Measurements from ENCODE around the gene P2RY8. TPM values are rescaled to one million over a fixed set of nuclear protein-coding genes. Genes with fewer than 3 reads are reported as not detected.

Gene P2RY8
- polyA plus RNA-seq, 3 donors: 1.1 to 1.5 (median 1.2) TPM

GRCh38 chrX:1419545-1420355, 117.2 kb downstream of the P2RY8 start:
- DNase-seq: no peak

GRCh38 chrX:1418901-1419544, 118.0 kb downstream of the P2RY8 start:
- DNase-seq: no peak

GRCh38 chrX:1417921-1418771, 118.8 kb downstream of the P2RY8 start:
- no peak for DNase-seq

DNA sequence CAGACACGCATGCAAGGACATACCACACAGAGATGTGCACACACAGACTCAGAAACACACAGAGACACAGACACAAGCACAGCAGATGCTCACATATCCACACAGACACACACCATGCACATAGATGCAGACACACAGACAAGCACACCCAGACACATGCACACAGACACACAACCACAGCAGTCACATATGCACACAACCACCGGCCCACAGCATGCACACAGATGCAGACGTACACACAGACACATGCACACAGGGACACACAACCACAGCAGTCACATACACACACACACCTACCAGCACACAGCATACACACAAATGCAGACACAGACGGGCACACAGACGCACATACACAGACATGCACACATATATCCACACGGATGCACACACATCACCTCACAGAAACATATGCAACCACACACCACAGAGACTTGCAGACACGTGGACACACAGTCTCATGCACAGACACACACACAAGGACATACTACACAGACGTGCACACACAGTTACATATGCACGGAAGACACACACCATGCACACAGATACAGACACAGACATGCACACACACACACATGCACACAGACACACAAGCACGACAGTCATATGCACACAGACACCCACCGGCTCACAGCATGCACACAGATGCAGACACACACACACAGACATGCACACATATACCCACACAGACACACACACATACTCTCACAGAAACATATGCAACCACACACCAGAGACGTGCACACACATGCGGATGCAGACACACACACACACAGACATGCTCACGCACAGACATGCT, 119.8 kb downstream of the P2RY8 start:
- DNase-seq: no peak

DNA sequence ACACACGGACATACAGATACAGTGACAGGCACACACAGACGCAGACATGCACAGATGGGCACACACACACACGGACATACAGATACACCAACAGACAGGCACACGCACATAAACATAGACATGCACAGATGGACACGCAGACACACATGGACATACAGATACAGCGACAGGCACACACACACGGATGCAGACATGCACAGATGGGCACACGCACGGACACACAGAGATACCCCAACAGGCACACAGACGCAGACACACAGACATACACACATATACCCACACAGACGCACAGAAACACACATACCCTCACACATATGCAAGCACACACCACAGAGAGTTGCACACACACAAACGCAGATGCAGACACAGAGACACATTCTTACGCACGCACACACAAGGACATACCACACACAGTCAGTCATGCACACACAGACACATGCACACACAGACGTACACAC, 120.6 kb downstream of the P2RY8 start:
- DNase-seq: no peak

Other genes starting within 250 kb of the P2RY8 start
- gene IL3RA, start 200.4 kb downstream of the P2RY8 start, polyA plus RNA-seq (ENCODE audit: insufficient read length in 3 of 3): 10 to 100 TPM; 10.1 to 18.7 (median 14.8) TPM
- 100 to 1,000 TPM; 580 to 749 (median 737) TPM for gene SLC25A6, start 145.1 kb downstream of the P2RY8 start, polyA plus RNA-seq (ENCODE audit: insufficient read length in 3 of 3)
- 10 to 100 TPM; 36.6 to 54.7 (median 49.3) TPM for gene ASMTL, start 84.3 kb downstream of the P2RY8 start, polyA plus RNA-seq (ENCODE audit: insufficient read length in 3 of 3)
- gene AKAP17A, start 54.4 kb upstream of the P2RY8 start, polyA plus RNA-seq (ENCODE audit: insufficient read length in 3 of 3): 10 to 100 TPM; 51.2 to 62.5 (median 56.0) TPM
- gene ASMT, start 77.9 kb upstream of the P2RY8 start, polyA plus RNA-seq (ENCODE audit: insufficient read length in 3 of 3): under 1 TPM in 2 of 3 donors, not detected in 1; 0.09 to 0.53 TPM